ENCODE measurements around the gene TMEM267. TPM values are rescaled to one million over a fixed set of nuclear protein-coding genes. Genes with fewer than 3 reads are reported as not detected.

The TMEM267 gene
- total and polyA plus RNA-seq, 4 donors: 2.3 to 5.4 (median 3.8) TPM

DNA sequence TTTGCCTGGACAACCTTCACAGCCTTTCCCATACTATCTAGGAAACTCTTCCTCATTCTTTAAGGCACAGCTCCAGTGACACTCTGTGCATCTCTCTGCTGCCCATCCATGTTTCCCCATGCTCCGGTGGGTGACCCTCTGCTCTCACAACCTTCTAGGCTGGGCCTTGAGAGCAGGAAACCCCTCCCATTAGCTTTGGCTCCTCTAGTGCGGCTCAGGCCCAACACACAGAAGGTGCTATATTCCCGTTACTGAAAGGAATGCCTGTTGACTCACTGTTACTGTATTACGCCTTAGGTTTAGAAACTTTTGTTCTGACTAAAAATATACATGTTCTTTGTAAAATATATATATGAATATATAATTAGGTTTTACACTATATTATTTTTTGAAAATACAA, 63.4 kb downstream of the TMEM267 start:
- TF ChIP-seq, protein P1, sequence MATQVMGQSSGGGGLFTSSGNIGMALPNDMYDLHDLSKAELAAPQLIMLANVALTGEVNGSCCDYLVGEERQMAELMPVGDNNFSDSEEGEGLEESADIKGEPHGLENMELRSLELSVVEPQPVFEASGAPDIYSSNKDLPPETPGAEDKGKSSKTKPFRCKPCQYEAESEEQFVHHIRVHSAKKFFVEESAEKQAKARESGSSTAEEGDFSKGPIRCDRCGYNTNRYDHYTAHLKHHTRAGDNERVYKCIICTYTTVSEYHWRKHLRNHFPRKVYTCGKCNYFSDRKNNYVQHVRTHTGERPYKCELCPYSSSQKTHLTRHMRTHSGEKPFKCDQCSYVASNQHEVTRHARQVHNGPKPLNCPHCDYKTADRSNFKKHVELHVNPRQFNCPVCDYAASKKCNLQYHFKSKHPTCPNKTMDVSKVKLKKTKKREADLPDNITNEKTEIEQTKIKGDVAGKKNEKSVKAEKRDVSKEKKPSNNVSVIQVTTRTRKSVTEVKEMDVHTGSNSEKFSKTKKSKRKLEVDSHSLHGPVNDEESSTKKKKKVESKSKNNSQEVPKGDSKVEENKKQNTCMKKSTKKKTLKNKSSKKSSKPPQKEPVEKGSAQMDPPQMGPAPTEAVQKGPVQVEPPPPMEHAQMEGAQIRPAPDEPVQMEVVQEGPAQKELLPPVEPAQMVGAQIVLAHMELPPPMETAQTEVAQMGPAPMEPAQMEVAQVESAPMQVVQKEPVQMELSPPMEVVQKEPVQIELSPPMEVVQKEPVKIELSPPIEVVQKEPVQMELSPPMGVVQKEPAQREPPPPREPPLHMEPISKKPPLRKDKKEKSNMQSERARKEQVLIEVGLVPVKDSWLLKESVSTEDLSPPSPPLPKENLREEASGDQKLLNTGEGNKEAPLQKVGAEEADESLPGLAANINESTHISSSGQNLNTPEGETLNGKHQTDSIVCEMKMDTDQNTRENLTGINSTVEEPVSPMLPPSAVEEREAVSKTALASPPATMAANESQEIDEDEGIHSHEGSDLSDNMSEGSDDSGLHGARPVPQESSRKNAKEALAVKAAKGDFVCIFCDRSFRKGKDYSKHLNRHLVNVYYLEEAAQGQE (IDR thresholded peaks at IDR 0.05): no peak
- no peak for TF ChIP-seq GABPA (IDR thresholded peaks at IDR 0.05 in 1 of 2, conservative IDR thresholded peaks at IDR 0.05 in 1 of 2)
- TF ChIP-seq, protein P2, sequence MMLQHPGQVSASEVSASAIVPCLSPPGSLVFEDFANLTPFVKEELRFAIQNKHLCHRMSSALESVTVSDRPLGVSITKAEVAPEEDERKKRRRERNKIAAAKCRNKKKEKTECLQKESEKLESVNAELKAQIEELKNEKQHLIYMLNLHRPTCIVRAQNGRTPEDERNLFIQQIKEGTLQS (IDR thresholded peaks at IDR 0.05): no peak
- no peak for TF ChIP-seq MAX (IDR thresholded peaks at IDR 0.05)
- no peak for TF ChIP-seq HNF4G (IDR thresholded peaks at IDR 0.05)
- TF ChIP-seq TAF1 (conservative IDR thresholded peaks at IDR 0.05): no peak
- TF ChIP-seq FOXA2 (IDR thresholded peaks at IDR 0.05): no peak
- Histone ChIP-seq H3K9ac (ENCODE audit: low read depth in 1 of 2, low read length in 2 of 2) (no peak overlapping the region), H3K27ac (ENCODE audit: low read depth in 1 of 2, low read length in 2 of 2) (no peak overlapping the region), H3K4me3 (ENCODE audit: low read depth in 1 of 3, low read length in 3 of 3) (no peak overlapping the region), H3K9me3 (ENCODE audit: control insufficient read depth in 4 of 4, low read length in 3 of 4) (no peaks in the 10 kb centered on the region), H3K4me1 (ENCODE audit: control insufficient read depth in 4 of 4, insufficient read depth in 4 of 4, low read length in 3 of 4) (peaks cover 0 to 9% (median 2%) of the 10 kb centered on the region in 4 donors), H3K36me3 (ENCODE audit: control insufficient read depth in 4 of 4, insufficient read depth in 3 of 4, low read depth in 1 of 4, low read length in 3 of 4) (no peaks in the 10 kb centered on the region), H3K27me3 (ENCODE audit: control insufficient read depth in 4 of 4, insufficient read depth in 4 of 4, low read length in 3 of 4) (no peaks in the 10 kb centered on the region)
- WGBS: 84% methylated on average over 4 of the region's 4 CpGs
- no peak for DNase-seq (ENCODE audit: low spot score)

- Histone ChIP-seq H3K4me3 (ENCODE audit: low read depth in 1 of 3, low read length in 3 of 3) (no peak overlapping the region), H3K9me3 (ENCODE audit: control insufficient read depth in 4 of 4, low read length in 3 of 4) (no peaks in the 10 kb centered on the region), H3K4me1 (ENCODE audit: control insufficient read depth in 4 of 4, insufficient read depth in 4 of 4, low read length in 3 of 4) (peaks cover 0 to 9% (median 2%) of the 10 kb centered on the region in 4 donors), H3K36me3 (ENCODE audit: control insufficient read depth in 4 of 4, insufficient read depth in 3 of 4, low read depth in 1 of 4, low read length in 3 of 4) (no peaks in the 10 kb centered on the region), H3K27ac (ENCODE audit: low read depth in 1 of 2, low read length in 2 of 2) (no peak overlapping the region), H3K27me3 (ENCODE audit: control insufficient read depth in 4 of 4, insufficient read depth in 4 of 4, low read length in 3 of 4) (no peaks in the 10 kb centered on the region), H3K9ac (ENCODE audit: low read depth in 1 of 2, low read length in 2 of 2) (no peak overlapping the region)
- TF ChIP-seq RAD21 (IDR thresholded peaks at IDR 0.05) (no peak), YY1 (IDR thresholded peaks at IDR 0.05) (no peak), MAX (IDR thresholded peaks at IDR 0.05) (no peak), EGR1 (IDR thresholded peaks at IDR 0.05; ENCODE audit: low read depth in 2 of 2) (no peak), FOXA2 (IDR thresholded peaks at IDR 0.05) (no peak), HNF4G (IDR thresholded peaks at IDR 0.05) (no peak), NR2F2 (IDR thresholded peaks at IDR 0.05) (no peak), HNF4A (conservative IDR thresholded peaks at IDR 0.05) (no peak), FOXA1 (IDR thresholded peaks at IDR 0.05) (no peak), CTCF (IDR thresholded peaks at IDR 0.05; ENCODE audit: low read depth, low read length, missing input control) (no peak), GABPA (IDR thresholded peaks at IDR 0.05 in 1 of 2, conservative IDR thresholded peaks at IDR 0.05 in 1 of 2) (no peak), SP1 (IDR thresholded peaks at IDR 0.05) (no peak), ZBTB33 (IDR thresholded peaks at IDR 0.05) (no peak), RXRA (IDR thresholded peaks at IDR 0.05) (no peak)
- TF ChIP-seq, protein P1 (IDR thresholded peaks at IDR 0.05): no peak
- TF ChIP-seq, protein P2 (IDR thresholded peaks at IDR 0.05): no peak
- 89% methylated on average over 2 of the region's 2 CpGs for WGBS
- no peak for DNase-seq (ENCODE audit: low spot score)
Observed at GRCh38 chr5:43418561-43418960, 65.1 kb downstream of the TMEM267 start.
